Measurements from ENCODE around the gene APC2. TPM values are rescaled to one million over a fixed set of nuclear protein-coding genes. Genes with fewer than 3 reads are reported as not detected.

Gene APC2
- total RNA-seq, 1 experiment from 2014 or later, result 11.9 TPM

DNA sequence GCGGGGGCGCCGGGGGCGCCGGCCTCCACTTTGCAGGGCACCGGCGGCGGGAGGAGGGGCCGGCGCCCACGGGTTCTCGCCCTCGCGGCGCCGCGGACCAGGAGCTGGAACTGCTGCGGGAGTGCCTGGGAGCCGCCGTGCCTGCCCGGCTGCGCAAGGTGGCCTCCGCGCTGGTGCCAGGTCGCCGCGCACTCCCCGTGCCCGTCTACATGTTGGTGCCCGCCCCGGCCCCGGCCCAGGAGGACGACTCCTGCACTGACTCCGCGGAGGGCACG lies 17.2 kb downstream of the APC2 start:
- ChIA-PET POLR2A (no interaction called here), CTCF (no interaction called here)

DNA sequence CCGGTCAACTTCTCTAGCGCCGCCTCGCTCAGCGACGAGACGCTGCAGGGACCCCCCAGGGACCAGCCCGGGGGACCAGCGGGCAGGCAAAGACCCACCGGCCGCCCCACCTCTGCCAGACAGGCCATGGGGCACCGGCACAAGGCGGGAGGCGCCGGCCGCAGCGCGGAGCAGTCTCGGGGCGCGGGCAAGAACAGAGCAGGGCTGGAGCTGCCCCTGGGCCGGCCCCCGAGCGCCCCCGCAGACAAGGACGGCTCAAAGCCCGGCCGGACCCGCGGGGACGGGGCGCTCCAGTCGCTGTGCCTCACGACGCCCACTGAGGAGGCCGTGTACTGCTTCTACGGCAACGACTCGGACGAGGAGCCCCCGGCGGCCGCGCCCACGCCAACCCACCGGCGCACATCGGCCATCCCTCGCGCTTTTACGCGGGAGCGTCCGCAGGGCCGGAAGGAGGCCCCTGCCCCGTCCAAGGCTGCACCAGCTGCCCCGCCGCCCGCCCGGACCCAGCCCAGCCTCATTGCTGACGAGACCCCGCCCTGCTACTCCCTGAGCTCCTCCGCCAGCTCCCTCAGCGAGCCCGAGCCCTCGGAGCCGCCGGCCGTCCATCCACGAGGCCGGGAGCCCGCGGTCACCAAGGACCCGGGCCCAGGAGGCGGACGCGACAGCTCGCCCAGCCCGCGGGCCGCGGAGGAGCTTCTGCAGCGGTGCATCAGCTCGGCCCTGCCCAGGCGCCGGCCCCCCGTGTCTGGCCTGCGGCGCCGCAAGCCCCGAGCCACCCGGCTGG lies 17.8 kb downstream of the APC2 start:
- no TSS peak for BruUV-seq (replicated peaks)
- H3K27ac ChIP-seq (ENCODE audit: low read length), result no peak overlapping the region
- no peaks in the 10 kb centered on the region for H3K9me3 ChIP-seq (ENCODE audit: control insufficient read depth, insufficient read depth, low read depth, low read length)
- TF ChIP-seq TCF7L2 (IDR thresholded peaks at IDR 0.05; ENCODE audit: low read depth, low read length), result no peak
- no peak for TF ChIP-seq POLR2AphosphoS5 (IDR thresholded peaks at IDR 0.05; ENCODE audit: low read depth, low read length)
- TF ChIP-seq, protein P1, sequence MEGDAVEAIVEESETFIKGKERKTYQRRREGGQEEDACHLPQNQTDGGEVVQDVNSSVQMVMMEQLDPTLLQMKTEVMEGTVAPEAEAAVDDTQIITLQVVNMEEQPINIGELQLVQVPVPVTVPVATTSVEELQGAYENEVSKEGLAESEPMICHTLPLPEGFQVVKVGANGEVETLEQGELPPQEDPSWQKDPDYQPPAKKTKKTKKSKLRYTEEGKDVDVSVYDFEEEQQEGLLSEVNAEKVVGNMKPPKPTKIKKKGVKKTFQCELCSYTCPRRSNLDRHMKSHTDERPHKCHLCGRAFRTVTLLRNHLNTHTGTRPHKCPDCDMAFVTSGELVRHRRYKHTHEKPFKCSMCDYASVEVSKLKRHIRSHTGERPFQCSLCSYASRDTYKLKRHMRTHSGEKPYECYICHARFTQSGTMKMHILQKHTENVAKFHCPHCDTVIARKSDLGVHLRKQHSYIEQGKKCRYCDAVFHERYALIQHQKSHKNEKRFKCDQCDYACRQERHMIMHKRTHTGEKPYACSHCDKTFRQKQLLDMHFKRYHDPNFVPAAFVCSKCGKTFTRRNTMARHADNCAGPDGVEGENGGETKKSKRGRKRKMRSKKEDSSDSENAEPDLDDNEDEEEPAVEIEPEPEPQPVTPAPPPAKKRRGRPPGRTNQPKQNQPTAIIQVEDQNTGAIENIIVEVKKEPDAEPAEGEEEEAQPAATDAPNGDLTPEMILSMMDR (IDR thresholded peaks at IDR 0.05), result no peak
- TF ChIP-seq, protein P2, sequence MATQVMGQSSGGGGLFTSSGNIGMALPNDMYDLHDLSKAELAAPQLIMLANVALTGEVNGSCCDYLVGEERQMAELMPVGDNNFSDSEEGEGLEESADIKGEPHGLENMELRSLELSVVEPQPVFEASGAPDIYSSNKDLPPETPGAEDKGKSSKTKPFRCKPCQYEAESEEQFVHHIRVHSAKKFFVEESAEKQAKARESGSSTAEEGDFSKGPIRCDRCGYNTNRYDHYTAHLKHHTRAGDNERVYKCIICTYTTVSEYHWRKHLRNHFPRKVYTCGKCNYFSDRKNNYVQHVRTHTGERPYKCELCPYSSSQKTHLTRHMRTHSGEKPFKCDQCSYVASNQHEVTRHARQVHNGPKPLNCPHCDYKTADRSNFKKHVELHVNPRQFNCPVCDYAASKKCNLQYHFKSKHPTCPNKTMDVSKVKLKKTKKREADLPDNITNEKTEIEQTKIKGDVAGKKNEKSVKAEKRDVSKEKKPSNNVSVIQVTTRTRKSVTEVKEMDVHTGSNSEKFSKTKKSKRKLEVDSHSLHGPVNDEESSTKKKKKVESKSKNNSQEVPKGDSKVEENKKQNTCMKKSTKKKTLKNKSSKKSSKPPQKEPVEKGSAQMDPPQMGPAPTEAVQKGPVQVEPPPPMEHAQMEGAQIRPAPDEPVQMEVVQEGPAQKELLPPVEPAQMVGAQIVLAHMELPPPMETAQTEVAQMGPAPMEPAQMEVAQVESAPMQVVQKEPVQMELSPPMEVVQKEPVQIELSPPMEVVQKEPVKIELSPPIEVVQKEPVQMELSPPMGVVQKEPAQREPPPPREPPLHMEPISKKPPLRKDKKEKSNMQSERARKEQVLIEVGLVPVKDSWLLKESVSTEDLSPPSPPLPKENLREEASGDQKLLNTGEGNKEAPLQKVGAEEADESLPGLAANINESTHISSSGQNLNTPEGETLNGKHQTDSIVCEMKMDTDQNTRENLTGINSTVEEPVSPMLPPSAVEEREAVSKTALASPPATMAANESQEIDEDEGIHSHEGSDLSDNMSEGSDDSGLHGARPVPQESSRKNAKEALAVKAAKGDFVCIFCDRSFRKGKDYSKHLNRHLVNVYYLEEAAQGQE (IDR thresholded peaks at IDR 0.05; ENCODE audit: insufficient read depth in 1 of 2, low read depth in 2 of 2, low read length in 1 of 2), result no peak
- no peak for TF ChIP-seq SIN3A (IDR thresholded peaks at IDR 0.05; ENCODE audit: borderline replicate concordance, insufficient read depth, low read depth, low read length)
- intact Hi-C loops (cut with micrococcal nuclease; ENCODE audit: unreplicated experiment), result no loop called here
- in situ Hi-C loops (cut with HindIII; ENCODE audit: low pct_unique_long_range_greater_than_20kb, low sequenced_read_pairs), result no loop called here
- no peaks in the 10 kb centered on the region for H3K27me3 ChIP-seq (ENCODE audit: control insufficient read depth, insufficient read depth, low read length)
- H3K4me3 ChIP-seq (ENCODE audit: low read depth in 2 of 2, low read length in 2 of 2), result no peak overlapping the region
- H3K4me1 ChIP-seq (ENCODE audit: control insufficient read depth, insufficient read depth, low read length), result no peaks in the 10 kb centered on the region
- ATAC-seq, result no peak
- DNase-seq (ENCODE audit: low read depth, low spot score), result no peak
- ChIA-PET CTCF (no interaction called here), POLR2A (no interaction called here)
- no peaks in the 10 kb centered on the region for H3K36me3 ChIP-seq (ENCODE audit: control insufficient read depth, insufficient read depth, low read length)

More for the DNA sequence above, 17.2 kb downstream of the APC2 start:
- no TSS peak for BruUV-seq (replicated peaks)
- H3K4me3 ChIP-seq (ENCODE audit: low read depth in 2 of 2, low read length in 2 of 2), result no peak overlapping the region
- no peaks in the 10 kb centered on the region for H3K9me3 ChIP-seq (ENCODE audit: control insufficient read depth, insufficient read depth, low read depth, low read length)
- intact Hi-C loops (cut with micrococcal nuclease; ENCODE audit: unreplicated experiment) (no loop called here), in situ Hi-C loops (cut with HindIII; ENCODE audit: low pct_unique_long_range_greater_than_20kb, low sequenced_read_pairs) (no loop called here)
- no peaks in the 10 kb centered on the region for H3K27me3 ChIP-seq (ENCODE audit: control insufficient read depth, insufficient read depth, low read length)
- DNase-seq (ENCODE audit: low read depth, low spot score) (no peak), ATAC-seq (no peak)
- no peak for TF ChIP-seq SIN3A (IDR thresholded peaks at IDR 0.05; ENCODE audit: borderline replicate concordance, insufficient read depth, low read depth, low read length)
- no peak overlapping the region for H3K27ac ChIP-seq (ENCODE audit: low read length)
- no peaks in the 10 kb centered on the region for H3K36me3 ChIP-seq (ENCODE audit: control insufficient read depth, insufficient read depth, low read length)
- H3K4me1 ChIP-seq (ENCODE audit: control insufficient read depth, insufficient read depth, low read length), result no peaks in the 10 kb centered on the region

DNA sequence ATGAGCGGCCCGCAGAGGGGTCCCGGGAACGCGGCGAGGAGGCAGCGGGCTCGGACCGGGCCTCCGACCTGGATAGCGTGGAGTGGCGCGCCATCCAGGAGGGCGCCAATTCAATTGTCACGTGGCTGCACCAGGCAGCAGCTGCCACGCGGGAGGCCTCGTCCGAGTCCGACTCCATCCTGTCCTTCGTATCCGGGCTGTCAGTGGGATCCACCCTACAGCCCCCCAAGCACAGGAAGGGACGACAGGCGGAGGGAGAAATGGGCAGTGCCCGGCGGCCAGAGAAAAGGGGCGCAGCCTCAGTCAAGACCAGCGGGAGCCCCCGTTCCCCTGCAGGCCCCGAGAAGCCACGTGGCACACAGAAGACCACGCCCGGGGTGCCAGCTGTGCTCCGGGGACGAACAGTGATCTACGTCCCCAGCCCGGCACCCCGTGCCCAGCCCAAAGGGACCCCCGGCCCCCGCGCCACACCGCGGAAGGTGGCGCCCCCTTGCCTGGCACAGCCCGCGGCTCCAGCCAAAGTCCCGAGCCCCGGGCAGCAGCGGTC lies 18.4 kb downstream of the APC2 start:
- DNase-seq (ENCODE audit: low read depth, low spot score), result no peak
- Histone ChIP-seq H3K27ac (ENCODE audit: low read length) (no peak overlapping the region), H3K4me3 (ENCODE audit: low read depth in 2 of 2, low read length in 2 of 2) (no peak overlapping the region), H3K36me3 (ENCODE audit: control insufficient read depth, insufficient read depth, low read length) (no peaks in the 10 kb centered on the region), H3K27me3 (ENCODE audit: control insufficient read depth, insufficient read depth, low read length) (no peaks in the 10 kb centered on the region), H3K4me1 (ENCODE audit: control insufficient read depth, insufficient read depth, low read length) (no peaks in the 10 kb centered on the region), H3K9me3 (ENCODE audit: control insufficient read depth, insufficient read depth, low read depth, low read length) (no peaks in the 10 kb centered on the region)
- POLR2A ChIA-PET, result no interaction called here
- BruUV-seq (replicated peaks), result no TSS peak
- TF ChIP-seq, protein P1 (IDR thresholded peaks at IDR 0.05), result no peak
- TF ChIP-seq, protein P2 (IDR thresholded peaks at IDR 0.05; ENCODE audit: insufficient read depth in 1 of 2, low read depth in 2 of 2, low read length in 1 of 2), result no peak
- no peak for TF ChIP-seq TCF7L2 (IDR thresholded peaks at IDR 0.05; ENCODE audit: low read depth, low read length)
- no peak for TF ChIP-seq POLR2AphosphoS5 (IDR thresholded peaks at IDR 0.05; ENCODE audit: low read depth, low read length)
- TF ChIP-seq SIN3A (IDR thresholded peaks at IDR 0.05; ENCODE audit: borderline replicate concordance, insufficient read depth, low read depth, low read length), result no peak
- ATAC-seq, result no peak
- CTCF ChIA-PET, result no interaction called here
- intact Hi-C loops (cut with micrococcal nuclease; ENCODE audit: unreplicated experiment), result no loop called here
- in situ Hi-C loops (cut with HindIII; ENCODE audit: low pct_unique_long_range_greater_than_20kb, low sequenced_read_pairs), result no loop called here

All from Panc1 (cell line).